ENCODE data around the gene TPH2. TPM values are rescaled to one million over a fixed set of nuclear protein-coding genes. Genes with fewer than 3 reads are reported as not detected.

The TPH2 gene
- total RNA-seq, 1 donor, result not detected

- TF ChIP-seq, protein P1, sequence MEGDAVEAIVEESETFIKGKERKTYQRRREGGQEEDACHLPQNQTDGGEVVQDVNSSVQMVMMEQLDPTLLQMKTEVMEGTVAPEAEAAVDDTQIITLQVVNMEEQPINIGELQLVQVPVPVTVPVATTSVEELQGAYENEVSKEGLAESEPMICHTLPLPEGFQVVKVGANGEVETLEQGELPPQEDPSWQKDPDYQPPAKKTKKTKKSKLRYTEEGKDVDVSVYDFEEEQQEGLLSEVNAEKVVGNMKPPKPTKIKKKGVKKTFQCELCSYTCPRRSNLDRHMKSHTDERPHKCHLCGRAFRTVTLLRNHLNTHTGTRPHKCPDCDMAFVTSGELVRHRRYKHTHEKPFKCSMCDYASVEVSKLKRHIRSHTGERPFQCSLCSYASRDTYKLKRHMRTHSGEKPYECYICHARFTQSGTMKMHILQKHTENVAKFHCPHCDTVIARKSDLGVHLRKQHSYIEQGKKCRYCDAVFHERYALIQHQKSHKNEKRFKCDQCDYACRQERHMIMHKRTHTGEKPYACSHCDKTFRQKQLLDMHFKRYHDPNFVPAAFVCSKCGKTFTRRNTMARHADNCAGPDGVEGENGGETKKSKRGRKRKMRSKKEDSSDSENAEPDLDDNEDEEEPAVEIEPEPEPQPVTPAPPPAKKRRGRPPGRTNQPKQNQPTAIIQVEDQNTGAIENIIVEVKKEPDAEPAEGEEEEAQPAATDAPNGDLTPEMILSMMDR (IDR thresholded peaks at IDR 0.05; ENCODE audit: insufficient read depth, low read length), result no peak
- H3K4me3 ChIP-seq (ENCODE audit: low read depth, low read length), result no peak overlapping the region
- DNase-seq (ENCODE audit: low read depth), result no peak
Measured at GRCh38 chr12:71972441-71973074, 33.9 kb downstream of the TPH2 start.

- no peak for DNase-seq (ENCODE audit: low read depth)
- H3K4me3 ChIP-seq (ENCODE audit: low read depth, low read length), result no peak overlapping the region
- TF ChIP-seq, protein P1 (IDR thresholded peaks at IDR 0.05; ENCODE audit: insufficient read depth, low read length), result no peak
Measured at GRCh38 chr12:71973687-71974086, 35.0 kb downstream of the TPH2 start.

DNA sequence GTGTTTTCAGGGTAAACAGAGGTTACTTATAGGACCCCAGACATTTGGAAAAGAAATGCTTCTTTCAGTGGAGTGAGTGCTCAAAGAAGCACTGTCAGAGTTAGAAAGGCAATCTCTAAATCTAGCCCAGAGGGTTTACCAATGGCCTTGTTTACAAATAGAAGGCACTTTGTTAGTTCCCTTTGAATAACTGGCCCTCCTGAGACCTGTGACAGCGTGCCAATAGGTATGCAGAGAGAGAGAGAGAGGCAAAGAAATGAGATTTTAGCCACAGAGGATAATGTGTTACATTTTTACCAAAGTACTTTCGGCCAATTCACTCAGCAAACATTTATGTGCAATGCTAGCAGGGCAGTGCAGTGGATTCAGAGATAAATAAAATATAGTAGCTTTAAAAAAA lies 41.9 kb downstream of the TPH2 start:
- no peak for DNase-seq (ENCODE audit: low read depth)
- TF ChIP-seq, protein P1 (IDR thresholded peaks at IDR 0.05; ENCODE audit: insufficient read depth, low read length), result no peak
- H3K4me3 ChIP-seq (ENCODE audit: low read depth, low read length), result no peak overlapping the region

- no peak overlapping the region for H3K4me3 ChIP-seq (ENCODE audit: low read depth, low read length)
- TF ChIP-seq, protein P1 (IDR thresholded peaks at IDR 0.05; ENCODE audit: insufficient read depth, low read length), result no peak
- no peak for DNase-seq (ENCODE audit: low read depth)
Measured at GRCh38 chr12:71981149-71981548, 42.5 kb downstream of the TPH2 start.

DNA sequence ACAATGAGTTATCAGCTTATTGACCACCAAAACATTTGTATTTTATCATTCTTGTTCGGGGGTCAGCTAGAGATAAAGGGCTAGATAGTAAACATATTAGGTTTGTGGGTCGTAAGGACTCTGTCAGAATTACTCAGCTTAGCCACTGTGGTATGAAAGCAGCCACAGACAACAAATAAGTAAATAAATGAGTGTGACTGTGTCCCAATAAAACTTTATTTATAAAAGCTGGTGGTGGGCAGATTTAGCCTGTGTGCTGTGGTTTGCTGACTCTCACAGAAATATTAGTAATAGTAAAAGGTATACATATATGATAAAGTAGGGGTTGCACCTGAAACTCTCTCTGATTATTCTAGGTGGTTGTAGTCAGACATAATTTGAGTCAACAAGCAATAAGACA lies 56.1 kb downstream of the TPH2 start:
- no peak for DNase-seq (ENCODE audit: low read depth)
- TF ChIP-seq, protein P1 (IDR thresholded peaks at IDR 0.05; ENCODE audit: insufficient read depth, low read length), result no peak
- no peak overlapping the region for H3K4me3 ChIP-seq (ENCODE audit: low read depth, low read length)

- H3K4me3 ChIP-seq (ENCODE audit: low read depth, low read length), result no peak overlapping the region
- TF ChIP-seq, protein P1 (IDR thresholded peaks at IDR 0.05; ENCODE audit: insufficient read depth, low read length), result no peak
- no peak for DNase-seq (ENCODE audit: low read depth)
Measured at GRCh38 chr12:71999795-72000194, 61.1 kb downstream of the TPH2 start.
